Measurements from ENCODE around the gene TPRG1L.
A peak's percentile ranks its signal among the peaks of the same experiment; 100 is the strongest.
"Not testable (repeated sequence)": the region's sequence is repeated elsewhere in the genome, so short reads cannot be mapped to it uniquely, and the experiment has no call there.

The TPRG1L gene

DNA sequence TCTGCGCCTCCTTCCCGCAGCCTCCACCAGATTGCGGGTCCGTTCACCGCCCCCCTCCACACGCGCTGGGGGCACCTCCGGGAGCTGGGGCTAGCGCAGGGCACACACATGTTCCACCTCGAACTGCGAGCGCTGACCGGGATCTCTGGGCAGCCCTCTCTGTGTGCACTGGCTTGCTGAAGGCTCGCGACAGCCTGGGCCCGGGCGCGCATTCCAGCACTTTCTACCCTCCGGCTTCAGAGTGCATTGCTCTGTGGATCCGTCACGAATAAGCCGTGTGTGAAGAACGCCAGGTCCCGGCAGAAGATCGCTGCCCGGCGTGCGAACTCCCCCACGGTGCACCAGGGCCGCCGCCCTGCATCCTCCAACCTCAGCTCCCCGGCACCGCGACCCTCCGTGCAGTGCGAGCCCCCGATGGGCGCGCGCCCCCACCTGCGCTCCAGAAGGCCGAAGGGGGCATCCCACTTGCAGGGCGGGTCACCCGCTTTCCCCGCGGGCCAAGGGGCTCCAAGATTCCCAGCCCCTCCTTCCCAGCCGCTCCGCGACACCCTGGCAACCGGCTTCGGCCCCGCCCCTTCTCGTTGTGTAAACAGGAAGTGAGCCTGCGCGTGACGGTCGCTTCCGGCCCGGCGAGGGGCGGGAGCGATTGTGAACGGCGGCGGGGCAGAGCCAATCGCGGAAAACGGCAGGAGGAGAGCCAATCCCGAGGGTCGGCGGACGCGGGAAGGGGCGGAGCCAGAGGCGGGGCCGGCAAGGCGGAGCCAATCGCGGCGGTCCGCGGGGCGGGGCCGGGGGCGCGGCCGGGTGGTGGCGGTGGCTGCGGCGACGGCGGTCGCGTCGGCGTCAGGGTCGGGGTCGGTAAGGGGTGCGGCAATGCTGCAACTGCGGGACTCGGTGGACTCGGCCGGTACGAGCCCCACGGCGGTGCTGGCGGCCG lies at the start of gene TPRG1L:
TSS of gene TPRG1L (plus strand) at position 816 of the 937 bp plus-strand sequence. CDS start at position 874, 58 bp downstream.
- DNase-seq, result peak; percentile 99

DNA sequence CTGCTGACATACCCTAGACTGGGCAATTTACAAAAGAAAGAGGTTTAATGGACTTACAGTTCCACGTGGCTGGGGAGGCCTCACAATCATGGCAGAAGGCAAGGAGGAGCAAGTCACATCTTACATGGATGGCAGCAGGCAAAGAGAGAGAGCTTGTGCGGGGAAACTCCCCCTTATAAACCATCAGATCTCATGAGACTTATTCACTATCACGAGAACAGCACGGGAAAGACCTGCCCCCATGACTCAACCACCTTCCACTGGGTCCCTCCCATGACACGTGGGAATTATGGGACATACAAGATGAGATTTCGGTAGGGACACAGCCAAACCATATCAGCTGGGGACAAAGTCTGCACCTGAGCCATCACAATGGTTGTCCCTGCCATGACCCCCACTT lies 49.3 kb upstream of the TPRG1L start:
- not testable (repeated sequence) for DNase-seq

DNA sequence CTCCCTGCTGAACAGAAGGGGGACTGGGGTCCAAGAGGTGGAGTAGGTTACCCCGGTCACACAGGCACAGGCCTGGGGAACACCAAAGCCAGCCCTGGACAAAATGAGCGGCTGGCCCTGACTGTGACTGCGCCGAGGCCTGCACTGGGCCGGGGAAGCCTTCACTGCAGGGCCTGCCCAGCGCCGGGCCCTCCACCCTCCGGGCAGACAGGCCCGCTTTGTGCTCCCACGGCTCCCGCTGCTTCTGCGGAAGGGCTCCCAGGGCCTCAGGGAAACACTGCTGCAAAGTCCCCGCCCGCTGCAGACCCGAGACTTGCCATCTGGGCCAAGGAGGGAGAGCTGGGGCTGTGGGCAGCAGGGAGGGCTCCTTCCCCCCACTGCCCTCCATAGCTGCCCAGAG lies 48.8 kb upstream of the TPRG1L start:
- no peak for DNase-seq

DNA sequence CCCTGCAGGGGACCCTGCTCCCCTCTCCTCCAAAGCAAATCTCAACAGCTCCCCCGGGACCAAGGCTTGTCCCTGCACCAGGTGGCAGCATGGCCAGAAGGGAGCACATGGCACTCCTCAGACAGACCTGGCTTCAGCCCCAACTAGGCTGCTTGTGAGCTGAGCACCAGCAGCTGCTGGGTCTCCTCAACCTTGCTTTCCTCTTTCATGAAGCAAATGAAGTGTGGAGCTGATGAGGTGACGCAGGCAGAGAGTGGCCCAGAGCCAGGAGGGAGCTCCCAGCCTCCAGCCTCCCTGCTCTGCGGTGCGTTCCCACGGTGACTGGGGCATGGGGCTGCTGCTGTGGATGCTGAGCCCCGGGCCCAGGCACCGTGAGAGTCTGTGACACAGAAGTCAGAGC lies 47.5 kb upstream of the TPRG1L start:
- no peak for DNase-seq

DNA sequence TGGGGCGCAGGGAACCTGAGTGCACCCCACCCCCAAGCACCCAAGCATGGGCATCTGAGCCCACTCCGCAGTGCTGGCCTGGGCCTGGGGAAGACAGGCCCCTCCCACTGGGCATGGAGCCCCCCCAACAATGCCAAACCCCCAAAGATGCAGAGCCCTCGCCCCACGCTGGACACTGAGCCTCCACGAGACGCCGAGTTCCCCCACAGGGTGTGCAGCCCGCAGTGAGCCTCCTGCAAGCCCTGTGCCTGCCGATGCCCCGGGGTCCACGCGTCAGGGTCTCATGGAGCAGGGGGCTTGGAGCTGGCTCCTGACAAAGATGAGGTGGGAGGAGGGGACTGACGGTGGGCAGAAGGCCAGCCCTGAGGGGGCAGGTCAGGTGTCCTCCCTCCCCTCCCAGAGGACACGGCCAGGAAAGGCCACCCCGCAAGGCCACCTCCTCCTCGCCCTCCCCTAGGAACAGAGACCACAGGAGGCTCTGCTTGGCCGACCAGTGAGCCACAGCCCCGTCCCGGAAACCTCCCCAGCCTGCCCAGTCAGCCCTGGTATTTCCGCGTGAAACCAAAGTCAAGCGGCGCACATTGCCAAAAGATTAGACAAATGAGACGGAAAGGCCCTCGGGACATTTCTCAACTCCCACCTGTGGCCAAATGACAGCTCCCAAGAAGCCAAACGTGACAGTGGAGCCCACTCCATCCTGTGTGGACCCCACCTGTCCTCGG lies 46.9 kb upstream of the TPRG1L start:
- no peak for DNase-seq

DNA sequence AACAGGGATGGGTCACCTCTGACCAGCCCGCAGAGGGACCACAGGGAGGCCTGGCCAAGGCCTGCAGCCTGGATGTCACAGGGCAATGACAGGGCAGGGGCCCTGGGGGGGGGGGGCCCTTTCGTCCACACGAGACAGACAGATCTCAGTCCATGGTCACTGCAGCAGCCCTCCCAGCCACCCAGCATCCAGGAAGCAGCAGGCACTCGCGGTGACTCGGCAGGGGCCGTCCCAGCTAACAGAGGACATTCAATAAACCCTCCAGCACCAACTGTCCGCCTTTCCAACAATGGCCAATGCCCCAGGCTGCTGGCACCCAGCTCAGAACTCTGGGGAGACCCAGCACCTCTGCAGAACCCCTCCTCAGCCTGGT lies 46.4 kb upstream of the TPRG1L start:
- no peak for DNase-seq

DNA sequence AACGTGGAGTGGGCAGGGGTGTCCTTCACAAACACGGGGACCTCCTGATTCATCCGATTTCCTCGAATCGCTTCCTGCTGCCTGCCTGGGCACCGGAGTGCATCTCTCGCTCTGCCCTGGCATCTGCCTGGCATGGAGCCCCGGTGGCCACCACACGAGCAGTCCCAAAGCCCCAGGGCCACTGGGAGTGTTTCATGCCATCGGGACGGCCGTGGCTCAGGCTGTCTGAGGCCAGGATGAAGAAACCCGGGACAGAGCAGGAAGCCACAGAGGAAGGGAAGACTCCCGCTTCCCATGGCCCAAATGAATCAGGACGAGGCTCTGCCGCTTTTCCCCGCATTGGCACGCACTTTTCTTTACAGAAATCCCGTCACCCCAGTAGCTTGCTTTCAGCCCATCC lies 45.9 kb upstream of the TPRG1L start:
- DNase-seq, result no peak

DNA sequence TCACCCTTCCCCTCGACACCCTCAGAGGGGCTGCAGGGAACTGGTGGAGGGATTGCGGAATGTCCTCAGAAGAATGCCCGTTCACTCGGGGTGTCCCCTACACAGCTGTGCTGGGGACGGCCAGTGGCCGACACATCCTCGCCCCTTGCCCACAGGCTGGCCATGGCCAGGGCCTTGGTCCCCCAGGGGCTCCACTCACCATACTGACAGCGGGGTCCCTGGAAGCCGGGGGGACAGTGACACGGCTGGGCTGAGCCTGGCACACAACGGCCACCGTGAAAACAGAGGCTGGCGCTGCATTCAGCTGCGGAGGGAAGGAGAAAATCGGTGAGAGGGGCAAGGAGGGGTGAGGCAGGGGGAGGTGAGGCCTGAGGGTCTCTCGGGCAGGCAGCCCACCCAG lies 45.2 kb upstream of the TPRG1L start:
- no peak for DNase-seq

DNA sequence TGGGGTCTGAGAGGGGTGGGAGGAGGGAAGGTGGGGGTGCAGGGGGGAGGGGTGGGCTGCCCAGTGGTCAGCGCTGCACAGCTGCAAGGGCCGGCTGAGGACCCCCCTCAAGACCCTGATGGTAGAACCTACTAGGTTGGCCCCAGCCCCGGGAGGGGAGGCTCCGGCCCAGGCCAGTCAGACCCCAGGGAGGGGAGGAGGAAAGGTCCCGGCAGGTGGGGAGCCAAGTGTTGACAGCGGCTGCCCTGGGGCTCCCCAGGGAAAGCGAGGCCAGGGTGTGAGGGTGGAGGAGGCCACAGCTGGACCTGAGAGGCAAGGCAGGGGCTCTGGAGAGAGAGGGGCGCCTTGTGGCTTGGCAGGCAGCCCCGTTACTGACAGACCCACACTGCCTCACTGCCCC lies 44.6 kb upstream of the TPRG1L start:
- DNase-seq, result no peak

DNA sequence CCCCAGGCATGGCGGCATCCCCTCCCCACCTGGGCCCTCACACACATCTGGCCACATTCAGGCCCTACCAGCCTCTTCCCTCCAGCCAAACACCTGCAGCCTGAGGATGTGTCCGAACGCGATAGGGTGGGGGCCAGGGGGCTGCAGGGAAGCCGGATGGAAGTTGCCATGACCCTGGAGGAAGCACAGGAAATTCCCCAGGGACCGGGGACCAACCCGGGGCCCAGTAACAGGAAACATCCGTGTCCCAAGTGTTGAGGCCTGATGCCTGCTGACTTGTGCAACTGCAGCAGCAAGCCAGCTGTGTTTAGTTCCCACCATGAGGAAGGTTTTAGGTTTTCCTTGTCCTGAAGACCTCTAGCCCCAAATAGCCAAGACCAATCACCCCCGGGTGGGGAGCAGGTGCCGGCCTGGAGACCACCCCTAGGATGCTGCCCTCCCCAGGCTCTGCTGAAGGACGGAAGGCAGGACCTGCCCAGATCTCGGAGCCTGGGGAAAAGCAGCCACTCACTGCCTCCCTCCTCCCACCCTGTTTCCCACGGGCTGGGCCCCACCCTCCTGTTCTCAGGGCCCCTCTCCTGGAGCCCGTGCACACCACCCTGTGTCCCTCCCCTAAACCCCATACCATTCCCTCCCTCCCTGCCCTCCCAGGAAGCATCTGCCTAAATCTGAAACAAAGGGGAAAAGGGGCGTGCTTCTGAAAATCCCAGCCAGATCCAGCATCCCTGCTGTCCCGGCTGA lies 43.3 kb upstream of the TPRG1L start:
- DNase-seq, result no peak

DNA sequence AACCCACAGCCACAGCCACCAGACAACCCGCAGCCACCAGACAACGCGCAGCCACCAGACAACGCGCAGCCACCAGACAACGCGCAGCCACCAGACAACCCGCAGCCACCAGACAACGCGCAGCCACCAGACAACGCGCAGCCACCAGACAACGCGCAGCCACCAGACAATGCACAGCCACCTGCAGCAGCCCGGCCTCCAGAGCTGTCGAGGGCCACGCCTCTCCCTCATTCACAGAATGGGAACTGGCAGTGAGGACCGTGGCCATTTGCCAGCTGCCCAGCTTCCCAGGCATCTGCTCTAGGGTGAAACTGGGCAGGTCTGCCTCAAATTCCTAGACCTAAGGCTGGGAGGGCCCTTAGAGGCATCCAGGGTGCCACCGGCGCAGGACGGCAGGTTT lies 41.1 kb upstream of the TPRG1L start:
- not testable (repeated sequence) for DNase-seq

DNA sequence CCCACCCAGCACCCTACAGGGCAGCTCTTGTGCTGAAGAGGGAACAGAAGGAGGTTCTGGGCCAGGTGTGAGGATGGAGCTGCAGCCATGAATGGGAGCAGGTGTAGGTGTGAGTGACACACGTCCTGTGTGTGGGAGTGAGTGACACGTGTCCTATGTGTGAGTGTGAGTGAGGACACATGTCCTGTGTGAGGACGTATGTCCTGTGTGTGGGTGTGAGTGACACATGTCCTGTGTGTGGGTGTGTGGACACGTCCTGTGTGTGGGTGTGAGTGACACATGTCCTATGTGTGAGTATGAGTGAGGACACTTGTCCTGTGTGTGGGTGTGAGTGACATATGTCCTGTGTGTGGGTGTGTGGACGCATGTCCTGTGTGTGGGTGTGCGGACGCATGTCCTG lies 39.9 kb upstream of the TPRG1L start:
- DNase-seq, result no peak

DNA sequence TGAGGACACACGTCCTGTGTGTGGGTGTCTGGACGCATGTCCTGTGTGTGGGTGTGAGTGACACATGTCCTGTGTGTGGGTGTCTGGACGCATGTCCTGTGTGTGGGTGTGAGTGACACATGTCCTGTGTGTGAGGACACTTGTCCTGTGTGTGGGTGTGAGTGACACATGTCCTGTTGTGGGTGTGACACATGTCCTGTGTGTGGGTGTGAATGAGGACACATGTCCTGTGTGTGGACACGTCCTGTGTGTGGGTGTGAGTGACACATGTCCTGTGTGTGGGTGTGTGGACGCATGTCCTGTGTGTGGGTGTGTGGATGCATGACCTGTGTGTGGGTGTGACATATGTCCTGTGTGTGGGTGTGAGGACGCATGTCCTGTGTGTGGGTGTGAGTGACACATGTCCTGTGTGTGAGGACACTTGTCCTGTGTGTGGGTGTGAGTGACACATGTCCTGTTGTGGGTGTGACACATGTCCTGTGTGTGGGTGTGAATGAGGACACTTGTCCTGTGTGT lies 39.4 kb upstream of the TPRG1L start:
- not testable (repeated sequence) for DNase-seq

DNA sequence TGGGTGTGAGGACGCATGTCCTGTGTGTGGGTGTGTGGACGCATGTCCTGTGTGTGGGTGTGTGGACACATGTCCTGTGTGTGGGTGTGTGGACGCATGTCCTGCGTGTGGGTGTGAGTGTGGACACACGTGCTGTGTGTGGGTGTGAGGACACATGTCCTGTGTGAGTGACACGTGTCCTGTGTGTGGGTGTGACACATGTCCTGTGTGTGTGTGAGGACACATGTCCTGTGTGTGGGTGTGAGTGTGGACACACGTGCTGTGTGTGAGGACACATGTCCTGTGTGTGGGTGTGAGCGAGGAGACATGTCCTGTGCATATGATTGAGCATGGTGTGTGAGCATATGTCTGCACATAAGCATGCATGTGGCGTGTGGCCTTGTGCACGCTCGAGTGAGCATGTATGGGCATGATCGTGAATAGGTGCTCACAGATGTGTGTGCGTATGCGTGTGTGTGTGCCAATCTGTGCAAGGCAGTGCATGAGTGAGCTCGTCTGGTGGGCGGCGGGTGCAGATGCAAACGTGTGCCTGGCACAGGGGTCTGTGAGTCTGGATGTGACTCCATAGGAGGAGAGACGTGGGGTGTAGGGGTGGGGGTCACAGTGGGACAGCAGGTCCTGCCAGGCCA lies 38.8 kb upstream of the TPRG1L start:
- no peak for DNase-seq

DNA sequence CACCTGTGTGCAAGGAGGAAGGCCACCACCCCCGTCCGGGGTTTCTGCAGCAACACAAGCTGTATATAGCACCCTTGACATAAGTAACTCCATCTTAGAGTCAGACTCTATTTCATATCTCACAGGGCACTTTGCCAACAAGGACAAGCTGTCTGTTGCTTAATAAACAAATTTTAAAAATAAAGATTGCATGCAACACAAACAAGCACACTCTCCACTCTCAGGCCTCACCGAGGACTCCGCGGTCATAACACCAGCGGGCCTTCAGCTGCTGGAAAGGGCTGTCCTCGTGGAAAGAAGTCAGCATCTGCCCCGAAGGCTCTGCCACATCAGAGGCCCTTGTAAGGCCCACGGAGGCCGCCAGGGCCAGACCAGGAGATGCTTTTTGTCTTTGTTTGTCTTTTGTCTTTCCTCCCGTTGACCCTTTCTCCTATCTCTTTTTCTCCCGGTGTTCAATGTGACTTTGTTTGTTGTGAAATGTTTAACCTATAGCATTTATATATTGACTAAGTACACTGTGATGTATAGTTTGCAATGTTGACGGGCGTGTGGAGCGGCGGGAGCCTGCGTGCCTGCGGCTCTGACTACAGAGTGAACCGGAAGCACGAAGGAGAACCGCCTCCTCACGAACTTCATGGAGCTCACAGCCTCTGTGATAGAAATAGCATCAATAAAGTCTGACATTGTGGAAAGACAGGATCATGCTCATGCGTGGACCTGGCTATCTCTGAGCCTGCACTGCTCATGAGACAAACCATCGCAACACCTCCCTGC lies 37.6 kb upstream of the TPRG1L start:
- DNase-seq, result no peak

DNA sequence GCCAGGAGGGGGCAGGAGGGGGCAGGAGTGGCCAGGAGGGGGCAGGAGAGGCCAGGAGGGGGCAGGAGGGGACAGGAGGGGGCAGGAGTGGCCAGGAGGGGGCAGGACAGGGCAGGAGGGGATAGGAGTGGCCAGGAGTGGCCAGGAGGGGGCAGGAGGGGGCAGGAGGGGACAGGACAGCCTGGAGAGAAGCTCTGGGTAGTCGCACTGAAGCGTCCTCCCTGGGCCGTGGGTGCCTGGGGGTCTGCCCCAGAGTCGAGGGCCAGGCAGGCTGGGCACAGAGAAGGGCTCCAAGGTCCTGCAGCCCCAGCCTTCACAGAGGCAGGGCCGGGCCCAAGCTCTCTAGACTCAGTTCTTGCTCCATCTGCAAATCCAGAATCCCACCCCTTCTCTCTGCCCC lies 36.4 kb upstream of the TPRG1L start:
- no peak for DNase-seq

DNA sequence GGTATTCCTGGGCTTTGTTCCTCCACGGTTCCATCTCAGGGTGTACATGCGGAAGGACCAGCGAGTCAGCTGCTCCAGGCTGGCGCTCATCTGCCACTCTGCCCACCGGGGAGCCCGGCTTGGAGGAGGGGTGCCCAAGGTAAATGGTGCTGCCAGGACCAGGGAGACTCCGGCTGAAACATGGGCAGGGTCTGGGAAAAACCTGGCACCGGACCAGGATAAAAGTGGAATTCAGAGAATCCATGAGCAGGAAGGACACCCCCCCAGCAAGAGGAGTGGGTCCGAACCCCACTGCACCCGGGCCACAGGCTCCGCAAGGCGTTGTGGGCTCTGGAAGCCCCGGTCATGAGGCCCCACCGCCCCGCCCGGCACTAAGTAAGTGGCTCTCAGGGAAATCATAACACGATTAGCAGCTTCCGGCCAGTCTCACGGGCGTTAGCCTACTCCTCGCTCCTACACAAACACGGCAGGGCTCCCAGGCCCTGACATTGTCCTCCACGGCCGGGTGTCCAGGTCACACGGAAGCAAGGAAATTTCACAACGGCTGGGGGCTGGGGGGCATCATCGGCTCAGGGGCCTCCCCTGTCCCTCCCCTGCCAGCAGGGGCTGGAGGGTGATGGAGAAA lies 34.6 kb upstream of the TPRG1L start:
- DNase-seq, result no peak

DNA sequence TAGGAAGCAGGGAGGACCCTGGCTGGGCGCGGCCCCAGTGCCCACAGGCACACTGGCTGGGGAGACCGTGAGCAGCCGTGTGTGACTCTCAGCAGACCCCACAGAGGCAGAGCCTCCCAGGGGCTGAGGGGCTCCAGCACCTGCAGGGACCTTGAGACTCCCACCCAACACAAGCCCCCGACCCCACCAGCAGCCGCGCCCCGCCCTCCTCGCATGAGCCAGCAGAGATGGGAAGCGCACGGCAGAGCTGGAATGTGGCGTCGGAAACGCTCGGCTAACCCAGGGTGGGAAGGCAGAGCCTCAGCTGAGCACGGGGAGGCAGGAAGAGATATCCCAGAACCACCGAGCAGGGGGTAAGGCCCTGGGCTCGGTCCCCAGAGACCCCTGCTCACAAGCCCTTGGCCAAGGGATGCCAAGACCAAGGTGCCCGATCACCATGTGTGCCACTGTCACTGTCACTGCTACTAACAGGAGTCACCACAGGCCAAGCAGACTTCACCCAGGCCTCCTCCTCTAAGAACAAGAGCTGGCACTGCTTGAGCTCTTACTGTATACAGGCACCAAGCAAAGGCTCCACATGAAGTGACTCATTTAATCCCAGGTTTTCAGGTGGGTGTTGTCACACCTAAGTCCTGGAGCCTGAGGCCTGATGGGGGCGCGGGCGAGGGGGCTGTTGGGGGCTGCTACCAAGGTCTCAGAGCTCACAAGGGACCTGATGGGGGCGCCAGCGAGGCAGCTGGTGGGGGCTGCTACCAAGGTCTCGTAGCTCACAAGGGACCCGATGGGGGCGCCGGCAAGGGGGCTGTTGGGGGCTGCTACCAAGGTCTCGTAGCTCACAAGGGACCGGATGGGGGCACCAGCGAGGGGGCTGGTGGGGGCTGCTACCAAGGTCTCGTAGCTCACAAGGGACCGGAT lies 33.6 kb upstream of the TPRG1L start:
- no peak for DNase-seq

DNA sequence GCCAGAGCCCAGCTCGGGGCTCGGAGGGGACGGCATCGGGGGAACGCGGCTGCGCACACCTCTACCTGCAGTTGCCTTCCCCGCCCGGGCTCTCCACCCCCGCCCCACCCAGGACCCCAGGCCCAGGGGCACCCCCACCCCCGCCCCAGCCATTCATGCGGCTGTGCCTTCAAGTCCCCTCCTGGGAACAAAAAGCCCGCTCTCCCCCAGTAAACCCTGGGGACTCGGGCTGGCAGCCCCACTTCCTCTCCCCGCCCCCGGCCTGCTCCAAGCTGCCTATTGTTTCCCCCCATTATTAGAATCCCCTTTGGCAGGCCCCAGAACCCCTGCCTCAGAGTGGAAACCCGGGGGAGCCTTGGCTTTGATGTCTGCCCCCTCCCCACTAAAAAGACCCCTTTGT lies 31.5 kb upstream of the TPRG1L start:
- DNase-seq, result no peak

DNA sequence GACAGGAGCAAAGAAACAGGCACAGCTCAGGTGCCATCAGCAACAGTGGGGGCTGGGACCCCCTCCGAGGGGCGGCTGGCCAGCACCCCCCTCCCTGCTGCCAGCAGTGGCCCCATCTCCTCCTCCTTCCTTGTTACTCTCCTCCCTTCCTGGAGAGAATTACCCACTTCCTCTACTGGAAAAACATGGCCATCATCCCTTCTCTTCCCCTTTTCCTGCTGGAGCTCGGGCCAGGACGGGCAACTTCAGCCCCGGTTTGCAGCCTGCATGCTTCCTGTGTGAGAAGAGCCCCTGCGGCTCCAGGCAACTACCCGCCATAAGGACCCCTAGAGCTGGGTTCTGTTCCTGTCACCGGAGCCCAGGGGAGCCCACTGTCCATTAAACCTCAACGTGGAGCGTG lies 31.1 kb upstream of the TPRG1L start:
- DNase-seq, result no peak
